Measurements from ENCODE around the gene PCNT.

PCNT gene

GRCh38 chr21:46334351-46335140 lies 10.6 kb downstream of the PCNT start:
- DNase-seq: no peak

- no peak for DNase-seq
Observed at GRCh38 chr21:46336603-46337002, 12.6 kb downstream of the PCNT start.

- no peak for DNase-seq
Observed at GRCh38 chr21:46340998-46341397, 17.0 kb downstream of the PCNT start.

- no peak for DNase-seq
Observed at GRCh38 chr21:46344219-46344915, 20.4 kb downstream of the PCNT start.

- DNase-seq: no peak
Observed at GRCh38 chr21:46345861-46346260, 21.9 kb downstream of the PCNT start.

- no peak for DNase-seq
Observed at GRCh38 chr21:46346296-46347202, 22.6 kb downstream of the PCNT start.

- no peak for DNase-seq
Observed at GRCh38 chr21:46347203-46347550, 23.2 kb downstream of the PCNT start.

GRCh38 chr21:46347791-46348381 lies 23.9 kb downstream of the PCNT start:
- no peak for DNase-seq

GRCh38 chr21:46349134-46349760 lies 25.3 kb downstream of the PCNT start:
- no peak for DNase-seq

GRCh38 chr21:46350571-46350970 lies 26.6 kb downstream of the PCNT start:
- no peak for DNase-seq

- DNase-seq: no peak
Observed at GRCh38 chr21:46350981-46351380, 27.0 kb downstream of the PCNT start.

- DNase-seq: no peak
Observed at GRCh38 chr21:46351476-46352163, 27.7 kb downstream of the PCNT start.

- no peak for DNase-seq
Observed at GRCh38 chr21:46352164-46352515, 28.2 kb downstream of the PCNT start.

- no peak for DNase-seq
Observed at GRCh38 chr21:46352913-46353312, 29.0 kb downstream of the PCNT start.

GRCh38 chr21:46354046-46354445 lies 30.1 kb downstream of the PCNT start:
- no peak for DNase-seq

GRCh38 chr21:46354518-46354917 lies 30.6 kb downstream of the PCNT start:
- DNase-seq: no peak

- no peak for DNase-seq
Observed at GRCh38 chr21:46355161-46356004, 31.4 kb downstream of the PCNT start.

GRCh38 chr21:46356005-46356338 lies 32.0 kb downstream of the PCNT start:
- DNase-seq: no peak

- DNase-seq: no peak
Observed at GRCh38 chr21:46356494-46357334, 32.8 kb downstream of the PCNT start.

- no peak for DNase-seq
Observed at GRCh38 chr21:46357335-46357604, 33.3 kb downstream of the PCNT start.

Measured in right hindlimb (tissue), 1 donor.